Cardiac fibroblast (primary cell): Measurements from ENCODE around the gene TAS1R2.

Source experiments
- DNase-seq, 2 donors: peaks; one replicate each; pipeline versions ENCODE4 v3.0.0 to v3.0.0-alpha.2; 2010; ENCODE audit warnings: low read depth in 2 of 2
- H3K4me3 ChIP-seq, 2 donors: replicated peaks in 1 of 2; 1 replicate in 1 of 2; 2 replicates in 1 of 2; pipeline ENCODE4 v1.5.1; 2011; ENCODE audit warnings: low read depth in 2 of 2, low read length in 2 of 2, mild to moderate bottlenecking in 2 of 2, moderate library complexity in 1 of 2
- CTCF ChIP-seq: IDR thresholded peaks from one replicate; pipeline ENCODE4 v1.5.1; 2011; ENCODE audit warnings: low read depth, mild to moderate bottlenecking, low read length, inconsistent platforms

Gene TAS1R2

GRCh38 chr1:18805925-18806849 is 53.3 kb downstream of the TAS1R2 start:
- no peak overlapping the region for H3K4me3 ChIP-seq
- TF ChIP-seq CTCF: no peak
- no peak for DNase-seq

GRCh38 chr1:18805150-18805879 is 54.1 kb downstream of the TAS1R2 start:
- DNase-seq: no peak
- no peak overlapping the region for H3K4me3 ChIP-seq
- no peak for TF ChIP-seq CTCF

- no peak for TF ChIP-seq CTCF
- no peak for DNase-seq
- H3K4me3 ChIP-seq: no peak overlapping the region
These were observed 55.6 kb downstream of the TAS1R2 start for GRCh38 chr1:18803851-18804250.

GRCh38 chr1:18803151-18803791 is 56.2 kb downstream of the TAS1R2 start:
- DNase-seq: no peak
- no peak for TF ChIP-seq CTCF
- H3K4me3 ChIP-seq: no peak overlapping the region

- no peak for DNase-seq
- no peak overlapping the region for H3K4me3 ChIP-seq
- TF ChIP-seq CTCF: no peak
These were observed 57.2 kb downstream of the TAS1R2 start for GRCh38 chr1:18802231-18802630.

GRCh38 chr1:18800258-18800657 is 59.2 kb downstream of the TAS1R2 start:
- no peak for TF ChIP-seq CTCF
- no peak for DNase-seq

More at GRCh38 chr1:18800258-18800657, 59.2 kb downstream of the TAS1R2 start:
- H3K4me3 ChIP-seq: no peak overlapping the region
